ENCODE measurements around the gene CNN2.

Gene CNN2

DNA sequence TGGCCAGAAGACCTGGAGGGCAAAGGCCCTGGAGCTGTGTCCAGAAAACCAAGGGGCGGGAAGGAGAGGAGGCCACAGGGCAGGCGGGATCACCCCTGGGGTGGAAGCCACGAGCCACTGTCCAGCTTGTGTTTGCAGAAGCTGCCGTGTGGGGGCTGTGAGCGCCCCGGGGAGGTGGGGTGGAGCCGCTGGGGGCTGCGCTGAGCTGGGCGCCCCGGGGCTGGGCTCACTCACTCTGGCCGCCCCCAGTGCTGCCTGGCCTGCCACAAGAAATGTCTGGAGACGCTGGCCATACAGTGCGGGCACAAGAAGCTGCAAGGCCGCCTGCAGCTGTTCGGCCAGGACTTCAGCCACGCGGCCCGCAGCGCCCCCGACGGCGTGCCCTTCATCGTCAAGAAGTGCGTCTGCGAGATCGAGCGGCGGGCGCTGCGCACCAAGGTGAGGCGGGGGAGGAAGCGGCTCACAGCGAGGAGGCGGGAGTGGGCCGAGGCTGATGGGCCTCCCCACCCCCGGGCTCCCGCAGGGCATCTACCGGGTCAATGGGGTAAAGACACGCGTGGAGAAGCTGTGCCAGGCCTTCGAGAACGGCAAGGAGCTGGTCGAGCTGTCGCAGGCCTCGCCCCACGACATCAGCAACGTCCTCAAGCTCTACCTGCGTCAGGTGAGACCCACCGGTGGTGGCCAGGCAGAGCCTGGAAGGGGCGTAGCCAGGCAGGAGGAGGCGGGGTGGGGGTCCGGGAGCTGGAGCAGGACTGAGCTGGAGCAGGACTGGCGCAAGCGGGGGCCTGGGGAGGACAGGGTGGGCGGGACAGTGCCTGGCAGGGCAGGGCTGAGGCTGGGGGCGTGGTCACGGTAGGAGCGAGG lies 55.1 kb downstream of the CNN2 start:
- no peak for DNase-seq (ENCODE audit: low spot score)

DNA sequence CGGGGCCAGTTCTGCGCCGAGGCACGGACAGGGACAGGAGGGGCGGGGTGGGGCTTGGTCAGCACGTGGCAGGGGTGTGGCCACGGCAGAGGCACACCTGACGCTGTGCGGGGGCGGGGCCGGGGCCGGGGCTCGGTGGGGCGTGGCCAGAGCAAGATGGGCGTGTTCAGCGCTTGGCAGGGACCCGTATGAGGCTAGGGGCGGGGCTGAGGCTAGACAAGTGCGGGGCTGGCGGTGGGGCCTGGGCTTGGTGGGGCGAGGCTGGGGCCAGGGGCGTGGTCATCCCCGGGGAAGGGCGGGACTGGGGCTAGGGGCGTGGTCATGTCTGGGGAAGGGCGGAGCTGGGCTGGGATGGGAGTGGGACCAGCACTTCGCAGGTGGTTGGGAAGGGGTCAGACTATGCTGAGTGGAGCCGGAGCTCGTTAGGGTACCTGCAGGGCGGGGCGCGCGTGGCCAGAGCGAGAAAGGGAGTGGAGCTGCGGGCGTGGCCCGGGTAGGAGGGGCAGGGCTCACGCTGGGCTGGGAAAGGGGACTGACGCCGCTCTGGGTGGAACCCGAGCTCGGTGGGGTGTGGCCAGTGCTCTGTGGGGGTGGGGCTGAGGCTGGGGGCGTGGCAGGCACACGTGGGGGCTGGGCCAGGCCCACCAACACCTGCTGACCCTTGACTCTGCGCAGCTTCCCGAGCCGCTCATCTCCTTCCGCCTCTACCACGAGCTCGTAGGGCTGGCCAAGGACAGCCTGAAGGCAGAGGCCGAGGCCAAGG lies 55.9 kb downstream of the CNN2 start:
- DNase-seq (ENCODE audit: low spot score), result peak; percentile 78

DNA sequence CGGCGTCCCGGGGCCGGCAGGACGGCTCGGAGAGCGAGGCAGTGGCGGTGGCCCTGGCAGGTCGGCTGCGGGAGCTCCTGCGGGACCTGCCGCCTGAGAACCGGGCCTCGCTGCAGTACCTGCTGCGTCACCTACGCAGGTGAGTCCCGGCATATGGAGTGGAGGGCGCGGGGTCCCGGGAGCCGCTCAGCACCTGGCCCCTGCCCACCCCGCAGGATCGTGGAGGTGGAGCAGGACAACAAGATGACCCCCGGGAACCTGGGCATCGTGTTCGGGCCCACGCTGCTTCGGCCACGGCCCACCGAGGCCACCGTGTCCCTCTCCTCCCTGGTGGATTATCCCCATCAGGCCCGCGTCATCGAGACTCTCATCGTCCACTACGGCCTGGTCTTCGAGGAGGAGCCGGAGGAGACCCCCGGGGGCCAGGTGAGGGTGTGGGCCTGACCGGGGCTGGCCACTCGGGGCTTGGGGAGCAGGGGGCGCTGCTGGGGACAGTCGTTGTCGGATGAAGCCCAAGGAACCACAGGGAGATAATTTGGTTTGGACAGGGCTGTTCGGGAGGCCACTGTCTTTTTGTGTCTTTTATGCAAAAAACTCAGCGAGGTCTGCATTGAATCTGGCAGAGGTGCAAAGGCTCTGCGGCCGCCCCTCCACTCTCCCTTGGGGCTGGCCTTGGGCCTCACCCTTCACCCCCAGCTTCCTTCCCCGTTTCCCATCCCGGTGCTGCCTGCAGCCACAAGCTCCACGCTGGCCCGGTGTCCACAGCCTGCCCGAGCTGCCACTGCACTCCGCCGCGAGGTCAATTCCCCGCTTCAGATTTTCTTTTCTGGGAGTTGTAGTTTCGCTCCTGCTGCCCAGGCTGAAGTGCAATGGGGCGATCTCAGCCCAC lies 56.8 kb downstream of the CNN2 start:
- DNase-seq (ENCODE audit: low spot score), result no peak

DNA sequence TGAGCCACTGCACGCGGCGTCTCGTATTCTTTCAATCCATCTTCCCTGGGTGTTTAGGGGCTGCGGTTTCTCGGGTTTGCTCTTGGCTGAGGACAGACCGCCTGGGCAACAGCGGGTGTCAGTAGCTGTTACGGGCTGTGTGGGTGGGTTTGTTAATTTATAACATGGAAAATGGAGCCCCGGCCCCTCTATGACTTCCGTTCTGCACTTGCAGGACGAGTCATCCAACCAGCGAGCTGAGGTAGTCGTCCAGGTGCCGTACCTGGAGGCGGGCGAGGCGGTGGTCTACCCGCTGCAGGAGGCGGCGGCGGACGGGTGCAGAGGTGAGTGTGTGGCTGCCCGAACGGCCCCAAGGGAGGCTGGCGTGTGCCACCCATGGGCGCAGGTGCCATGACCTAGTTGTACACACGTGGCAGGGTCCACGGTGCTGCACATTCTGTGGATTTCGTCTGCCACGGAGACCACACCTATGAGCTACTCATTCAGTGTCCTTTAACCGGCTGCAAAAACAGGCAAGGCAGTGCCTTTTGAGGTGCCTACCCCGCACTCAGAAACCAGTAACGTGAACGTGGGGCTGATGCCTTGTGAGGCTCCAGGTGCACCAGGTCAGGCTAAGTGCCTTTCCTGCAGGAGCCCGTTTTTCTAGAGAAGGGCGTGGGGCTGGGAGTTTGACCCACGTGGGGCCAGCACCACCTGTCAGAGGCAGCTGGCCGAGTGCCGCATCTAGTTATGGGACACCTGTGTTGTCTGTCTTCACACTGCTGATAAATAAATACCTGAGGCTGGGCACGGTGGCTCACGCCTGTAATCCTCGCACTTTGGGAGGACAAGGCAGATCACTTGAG lies 57.8 kb downstream of the CNN2 start:
- DNase-seq (ENCODE audit: low spot score), result no peak

DNA sequence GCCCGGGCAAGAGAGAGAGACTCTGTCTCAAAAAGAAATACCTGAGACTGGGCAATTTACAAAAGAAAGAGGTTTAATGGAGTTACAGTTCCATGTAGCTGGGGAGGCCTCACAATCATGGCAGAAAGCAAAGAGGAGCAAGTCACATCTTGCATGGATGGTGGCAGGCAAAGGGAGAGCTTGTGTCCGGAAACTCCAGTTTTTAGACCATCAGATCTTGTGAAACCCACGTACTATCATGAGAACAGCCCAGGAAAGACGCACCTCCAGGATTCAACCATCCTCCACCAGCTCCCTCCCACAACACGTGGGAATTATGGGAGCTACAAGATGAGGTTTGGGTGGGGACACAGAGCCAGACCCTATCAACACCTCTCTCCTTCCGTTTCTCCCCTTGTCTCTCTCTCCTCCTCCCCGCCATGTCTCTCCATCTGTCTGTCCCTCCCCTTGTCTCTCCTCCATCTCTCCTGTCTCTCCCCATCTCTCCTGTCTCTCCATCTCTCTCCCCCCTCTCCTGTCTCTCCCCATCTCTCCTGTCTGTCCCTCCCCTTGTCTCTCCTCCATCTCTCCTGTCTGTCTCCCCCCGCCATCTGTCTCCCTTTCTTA lies 58.7 kb downstream of the CNN2 start:
- DNase-seq (ENCODE audit: low spot score), result no peak

DNA sequence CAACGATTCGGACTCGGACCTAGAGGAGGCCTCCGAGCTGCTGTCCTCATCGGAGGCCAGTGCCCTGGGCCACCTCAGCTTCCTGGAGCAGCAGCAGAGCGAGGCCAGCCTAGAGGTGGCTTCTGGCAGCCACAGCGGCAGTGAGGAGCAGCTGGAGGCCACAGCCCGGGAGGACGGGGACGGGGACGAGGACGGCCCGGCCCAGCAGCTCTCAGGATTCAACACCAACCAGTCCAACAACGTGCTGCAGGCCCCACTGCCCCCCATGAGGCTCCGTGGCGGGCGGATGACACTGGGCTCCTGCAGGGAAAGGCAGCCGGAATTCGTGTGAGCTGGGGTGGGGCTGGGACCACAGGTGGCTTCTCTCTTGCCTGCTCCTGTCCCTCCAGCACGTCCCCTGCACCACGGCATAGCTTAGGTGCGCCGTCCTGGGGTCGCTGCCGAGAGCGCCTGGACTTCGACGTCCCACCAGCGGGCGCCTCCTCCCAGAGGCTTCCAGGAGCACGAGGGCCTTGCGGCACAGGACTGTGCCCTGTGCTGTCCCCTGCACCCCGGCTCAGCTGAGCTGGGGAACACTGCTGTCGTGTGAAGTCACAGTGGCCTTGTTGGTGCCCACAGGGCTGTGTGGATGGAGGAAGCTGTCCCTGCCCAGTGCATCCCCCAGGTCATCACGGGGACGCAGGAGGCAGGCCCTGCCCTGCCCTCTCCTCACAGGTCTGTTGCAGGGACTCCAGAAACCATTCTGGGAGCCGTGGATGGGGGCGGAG lies 59.5 kb downstream of the CNN2 start:
- no peak for DNase-seq (ENCODE audit: low spot score)

DNA sequence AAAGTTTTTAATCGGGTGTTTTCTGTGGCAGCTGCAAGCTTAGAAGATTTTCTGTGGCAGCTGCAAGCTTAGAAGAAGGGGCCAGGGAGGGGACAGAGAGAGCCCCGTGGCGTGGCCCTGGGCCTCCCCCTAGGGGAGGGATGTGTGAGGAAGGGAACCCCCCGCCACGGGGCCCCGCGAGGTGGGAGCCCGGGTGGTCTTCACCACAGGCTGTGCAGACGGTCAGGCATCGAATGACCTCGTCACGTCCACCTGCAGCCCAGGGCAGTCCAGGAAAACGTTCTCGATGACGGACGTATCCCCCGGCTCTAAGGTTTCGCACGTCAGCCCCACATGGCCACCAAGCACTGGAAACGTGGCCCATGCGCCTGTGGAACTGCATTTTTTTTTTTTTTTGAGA lies 60.2 kb downstream of the CNN2 start:
- DNase-seq (ENCODE audit: low spot score), result no peak

DNA sequence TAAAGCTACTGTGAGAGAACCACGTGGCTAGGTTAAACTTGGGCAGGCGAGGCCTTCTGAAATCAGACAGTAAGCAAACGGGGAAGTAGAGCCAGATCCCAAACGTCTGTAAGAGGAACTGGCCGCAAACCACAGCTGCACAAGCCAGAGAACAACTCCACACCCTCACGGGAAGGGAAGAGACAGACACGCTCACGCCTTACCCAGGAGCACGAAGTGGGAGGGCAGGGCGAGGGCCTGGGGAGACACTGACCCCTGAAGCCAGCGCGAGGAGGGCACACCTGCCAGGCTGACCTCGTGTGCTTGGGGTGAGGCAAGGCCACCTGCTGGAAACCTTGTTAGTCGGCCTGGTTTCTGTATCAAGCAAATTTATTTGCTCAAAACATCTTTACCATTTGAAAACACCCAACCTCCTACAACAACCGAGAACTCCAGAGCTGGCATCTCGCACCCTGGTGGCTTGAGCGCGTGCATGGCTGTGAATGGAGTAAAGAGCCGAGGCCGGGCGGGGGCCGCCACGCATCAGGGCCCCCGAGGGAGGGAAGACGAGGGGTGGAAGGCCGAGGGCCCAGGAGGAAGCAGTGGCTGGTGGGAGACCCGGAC lies 61.5 kb downstream of the CNN2 start:
- no peak for DNase-seq (ENCODE audit: low spot score)

DNA sequence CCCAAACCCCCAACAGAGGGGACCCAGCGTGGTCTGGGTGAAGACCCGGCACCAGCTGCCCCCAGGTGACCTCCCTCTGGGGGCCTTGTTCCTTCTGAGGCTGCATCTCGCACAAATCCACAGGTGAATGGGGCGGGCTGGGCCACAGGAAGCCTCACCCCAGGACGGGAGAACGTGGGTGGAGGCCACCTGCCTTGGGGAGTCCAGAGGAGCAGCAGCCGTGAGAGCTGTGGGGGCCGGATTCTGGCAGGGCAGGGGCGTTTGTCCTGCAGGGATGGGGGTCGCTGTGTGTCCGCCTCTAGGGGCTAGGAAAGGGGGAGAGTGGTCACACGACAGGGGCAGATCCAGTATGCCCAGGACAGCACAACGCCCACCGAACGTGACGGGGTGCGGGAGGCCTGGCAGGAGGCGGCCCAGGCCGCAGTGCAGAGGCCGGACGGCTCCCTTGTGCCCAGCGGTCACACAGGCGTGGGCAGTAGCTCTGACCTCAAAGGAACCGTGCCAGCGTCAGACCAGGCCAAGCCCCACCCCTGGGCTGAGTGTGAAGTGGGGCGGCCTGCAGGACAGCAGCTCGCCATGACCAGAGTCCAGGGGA lies 62.1 kb downstream of the CNN2 start:
- no peak for DNase-seq (ENCODE audit: low spot score)

Data from LoVo (cell line).